ENCODE data around the gene PRTG.
"Not testable (repeated sequence)": the region's sequence is repeated elsewhere in the genome, so short reads cannot be mapped to it uniquely, and the experiment has no call there.

The PRTG gene

GRCh38 chr15:55741833-55742497 lies 987 bp downstream of the PRTG start:
- no peak for DNase-seq

- DNase-seq, result no peak
These were observed 1.7 kb downstream of the PRTG start for GRCh38 chr15:55740981-55741832.

DNA sequence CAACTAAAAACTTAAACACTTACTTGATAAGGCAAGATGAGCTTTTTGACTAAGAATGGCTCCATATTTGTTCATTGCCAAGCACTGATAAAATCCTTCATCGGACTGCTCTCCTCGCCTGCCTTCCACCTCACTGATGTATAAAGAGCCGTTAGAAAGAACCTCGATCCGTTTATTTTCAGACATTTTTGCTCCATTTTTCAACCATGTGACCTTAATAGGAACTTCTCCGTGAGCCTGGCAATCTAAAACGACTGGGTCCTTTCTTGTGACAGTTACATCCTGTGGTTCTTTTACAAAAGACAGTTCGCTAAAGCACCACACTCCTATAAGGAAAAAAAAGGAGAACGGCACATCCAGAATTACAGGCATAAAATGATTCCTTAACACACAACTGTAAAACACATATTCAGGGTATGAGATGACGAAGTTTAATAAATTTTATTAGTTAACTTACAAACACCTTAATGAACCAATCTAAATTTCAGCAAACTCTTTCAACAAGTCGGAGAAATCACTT lies 2.5 kb downstream of the PRTG start:
- DNase-seq, result no peak

DNA sequence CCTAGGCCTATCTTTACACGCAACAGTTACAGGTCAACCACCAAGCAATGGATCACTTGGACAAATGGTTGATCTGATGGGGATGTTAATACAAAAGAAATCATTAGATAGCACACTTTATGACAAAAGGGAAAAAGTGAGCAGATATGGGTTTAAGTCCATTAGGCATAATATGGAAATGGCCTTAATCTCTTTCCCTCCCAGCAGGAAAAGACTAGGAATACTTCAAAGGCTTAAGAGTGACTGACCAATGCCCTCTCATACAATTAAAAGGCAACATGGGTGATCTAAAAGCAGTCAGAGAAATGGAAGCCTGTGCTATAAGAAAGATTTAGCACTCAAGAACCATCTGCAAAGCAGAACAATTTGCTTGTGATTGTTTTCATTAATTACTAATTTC lies 3.3 kb downstream of the PRTG start:
- DNase-seq, result no peak

DNA sequence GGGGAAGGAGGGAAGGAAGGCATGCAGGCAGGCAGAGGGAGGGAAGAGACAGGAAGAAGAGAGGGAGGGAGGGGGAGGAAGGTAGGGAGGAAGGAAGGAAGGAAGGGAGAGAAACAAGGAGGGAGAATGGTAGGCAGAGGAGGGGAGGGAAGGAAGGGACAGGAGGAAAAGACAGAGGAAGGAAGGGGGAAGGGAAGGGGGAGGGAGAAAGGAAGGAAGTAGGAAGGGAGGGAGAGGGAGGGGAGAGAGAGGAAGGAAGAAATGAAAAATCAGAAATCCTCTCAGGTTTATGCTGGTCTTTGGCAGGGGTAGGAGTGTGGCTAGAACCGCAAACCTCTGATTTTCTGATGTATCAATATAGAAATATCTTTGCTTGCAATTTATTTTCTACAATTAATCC lies 4.2 kb downstream of the PRTG start:
- no peak for DNase-seq

DNA sequence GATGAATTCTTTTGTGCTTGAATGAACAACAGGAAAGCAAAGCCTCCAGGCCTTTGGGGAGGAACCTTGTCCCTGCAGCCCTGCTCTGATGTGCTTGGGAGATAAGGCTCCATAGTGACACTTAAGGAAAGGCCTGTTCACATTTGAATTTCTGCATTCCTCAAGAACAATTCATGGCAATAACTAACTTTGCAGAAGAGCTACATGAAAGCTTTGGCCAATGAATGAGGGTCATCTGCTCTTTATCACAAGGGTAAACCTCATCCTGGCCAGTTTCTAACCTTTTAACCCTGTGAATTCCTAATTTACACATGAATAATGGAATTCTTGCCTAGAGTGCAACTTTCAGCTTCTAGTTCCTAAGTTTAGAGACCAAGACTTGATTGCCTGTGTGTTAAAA lies 5.6 kb downstream of the PRTG start:
- no peak for DNase-seq

DNA sequence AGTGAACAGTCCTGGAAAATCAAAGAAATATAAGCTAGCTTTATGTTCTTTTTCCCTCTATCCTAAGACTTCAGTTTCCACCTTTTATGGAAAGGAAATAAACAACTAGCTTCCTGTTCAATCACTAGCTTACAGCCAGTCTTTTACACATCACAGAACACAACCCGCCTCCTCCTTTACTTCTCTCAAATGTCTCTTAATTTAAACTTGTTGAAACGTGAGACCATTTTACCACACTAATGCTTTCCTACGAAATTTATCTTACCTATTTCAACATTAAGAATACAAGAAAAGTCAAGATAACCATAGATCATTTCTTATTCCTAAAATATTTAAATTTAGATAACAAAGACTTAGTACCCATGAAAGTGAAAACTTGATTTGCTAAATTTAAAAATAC lies 6.2 kb downstream of the PRTG start:
- DNase-seq, result no peak

- no peak for DNase-seq
These were observed 8.3 kb downstream of the PRTG start for GRCh38 chr15:55734641-55735040.

DNA sequence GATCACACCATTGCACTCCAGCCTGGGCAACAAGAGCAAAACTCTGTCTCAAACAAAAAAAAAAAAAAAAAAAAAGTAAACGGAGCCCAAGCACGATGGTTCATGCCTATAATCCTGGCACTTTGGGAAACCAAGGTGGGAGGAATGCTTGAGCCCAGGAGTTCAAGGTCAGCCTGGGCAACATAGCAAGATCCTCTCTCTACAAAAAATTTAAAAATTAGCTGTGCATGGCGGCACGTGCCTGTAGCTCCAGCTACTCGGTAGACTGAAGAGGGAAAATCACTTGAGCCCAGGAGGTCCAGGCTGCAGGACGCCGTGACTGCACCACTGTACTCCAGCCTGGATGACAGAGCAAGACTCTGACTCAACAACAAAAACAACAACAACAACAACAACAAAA lies 9.5 kb downstream of the PRTG start:
- DNase-seq, result not testable (repeated sequence)

GRCh38 chr15:55721554-55722185 lies 21.3 kb downstream of the PRTG start:
- DNase-seq, result no peak

DNA sequence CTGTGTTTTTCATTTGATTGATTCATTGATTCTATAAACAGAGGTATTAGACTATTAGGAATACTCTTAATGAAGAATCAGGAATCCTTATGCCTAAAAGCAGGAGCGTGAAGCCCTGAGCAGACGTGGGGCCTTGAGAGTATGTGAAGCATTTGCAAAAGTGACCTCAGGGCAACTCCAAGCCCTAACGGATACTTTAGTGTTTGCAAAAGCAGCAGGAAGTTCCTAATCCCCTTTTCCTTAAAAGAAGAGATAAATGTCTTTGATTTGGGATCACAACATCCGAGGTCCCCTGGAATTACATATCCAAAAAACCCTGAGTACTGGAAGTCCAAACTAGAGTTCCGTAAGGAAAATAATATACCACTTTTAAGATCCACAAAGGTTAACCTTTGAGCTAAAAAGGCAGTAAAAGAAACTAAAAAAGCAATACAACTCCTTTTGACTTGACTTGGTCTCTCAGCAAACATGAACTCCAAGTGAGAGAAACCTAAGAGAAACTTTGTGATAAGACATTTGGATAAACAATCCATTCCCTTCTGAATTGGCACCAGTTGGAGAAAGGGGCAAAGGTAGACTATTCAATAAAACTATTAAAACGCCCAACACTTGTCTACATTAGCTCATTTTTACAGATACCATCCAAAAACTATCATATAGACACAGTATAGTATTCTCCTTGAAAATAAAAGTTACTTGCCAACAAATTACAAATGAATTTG lies 27.4 kb downstream of the PRTG start:
- no peak for DNase-seq

DNA sequence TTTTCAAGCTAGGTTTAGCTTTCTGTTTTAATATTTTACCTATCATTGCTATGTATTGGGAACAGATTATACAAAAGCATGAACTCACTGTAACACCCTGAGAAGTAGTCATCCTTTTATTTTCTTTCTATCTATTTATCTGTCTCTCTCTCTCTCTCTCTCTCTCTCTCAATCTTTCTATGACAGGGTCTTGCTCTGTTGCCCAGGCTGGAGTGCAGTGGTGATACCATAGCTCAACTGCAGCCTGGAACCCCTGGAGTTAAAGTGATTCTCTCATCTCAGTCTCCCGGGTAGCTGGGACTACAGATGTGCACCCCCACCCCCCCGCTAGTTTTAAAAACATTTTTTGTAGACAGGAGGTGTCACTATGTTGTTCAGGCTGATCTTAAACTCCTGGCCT lies 28.9 kb downstream of the PRTG start:
- no peak for DNase-seq

- DNase-seq, result no peak
These were observed 30.6 kb downstream of the PRTG start for GRCh38 chr15:55712363-55712762.

- DNase-seq, result no peak
These were observed 32.7 kb downstream of the PRTG start for GRCh38 chr15:55710286-55710685.

DNA sequence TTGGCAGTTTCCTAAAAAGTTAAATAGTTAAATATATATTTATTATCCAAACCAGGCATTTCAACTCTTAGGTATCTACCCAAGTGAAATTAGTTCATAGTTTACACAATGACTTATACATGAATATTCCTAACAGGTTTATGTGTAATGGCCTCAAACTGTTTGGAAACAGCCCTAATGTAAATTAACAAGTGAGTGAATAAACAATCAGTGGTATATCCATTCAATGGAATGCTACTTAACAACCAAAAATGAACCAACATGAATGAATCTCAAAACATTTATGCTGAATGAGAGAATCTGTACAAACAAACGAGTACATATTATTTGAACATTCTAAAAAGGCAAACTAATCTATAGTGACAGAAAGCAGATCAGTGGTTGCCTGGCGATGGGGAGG lies 33.5 kb downstream of the PRTG start:
- no peak for DNase-seq

DNA sequence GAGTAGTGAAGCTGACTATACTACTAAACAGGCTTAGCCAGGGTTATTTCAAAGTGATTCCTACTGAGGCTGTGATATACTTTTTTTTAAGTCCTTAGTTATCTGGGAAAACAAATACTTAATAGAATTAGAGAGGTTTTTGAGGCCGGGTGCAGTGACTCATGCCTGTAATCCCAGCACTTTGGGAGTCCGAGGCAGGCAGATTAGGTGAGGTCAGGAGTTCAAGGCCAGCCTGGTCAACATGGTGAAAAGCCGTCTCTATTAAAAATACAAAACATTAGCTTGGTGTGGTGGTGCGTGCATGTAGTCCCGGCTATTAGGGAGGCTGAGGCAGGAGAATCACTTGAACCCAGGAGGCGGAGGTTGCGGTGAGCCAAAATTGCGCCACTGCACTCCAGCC lies 34.2 kb downstream of the PRTG start:
- DNase-seq, result no peak

GRCh38 chr15:55707951-55708350 lies 35.0 kb downstream of the PRTG start:
- DNase-seq, result no peak

GRCh38 chr15:55707518-55707917 lies 35.4 kb downstream of the PRTG start:
- no peak for DNase-seq

GRCh38 chr15:55703873-55704301 lies 39.1 kb downstream of the PRTG start:
- DNase-seq, result no peak

- DNase-seq, result no peak
These were observed 42.1 kb downstream of the PRTG start for GRCh38 chr15:55700876-55701275.

- no peak for DNase-seq
These were observed 44.3 kb downstream of the PRTG start for GRCh38 chr15:55698653-55699052.

DNA sequence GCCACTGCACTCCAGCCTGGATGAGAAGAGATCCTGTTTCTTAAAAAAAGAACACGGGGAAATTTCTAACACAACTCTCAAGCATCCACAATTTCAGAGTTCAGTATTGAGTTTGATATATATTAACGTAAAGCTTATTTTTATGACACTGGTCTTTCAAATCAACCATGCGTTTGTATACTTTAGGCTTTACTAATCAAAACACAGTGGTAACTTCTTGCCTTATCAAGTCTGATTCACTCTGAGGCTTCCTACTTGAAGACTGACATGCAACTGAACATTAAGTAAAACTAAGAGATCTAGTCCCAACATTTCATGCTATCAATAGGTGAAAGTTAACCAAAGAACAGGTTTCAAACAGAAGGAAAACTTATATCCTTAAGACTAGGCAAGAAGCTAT lies 46.7 kb downstream of the PRTG start:
- no peak for DNase-seq

- DNase-seq, result no peak
These were observed 47.5 kb downstream of the PRTG start for GRCh38 chr15:55695432-55695831.
